ENCODE results near the gene MPC1. TPM values are rescaled to one million over a fixed set of nuclear protein-coding genes. Genes with fewer than 3 reads are reported as not detected.

The MPC1 gene
- total RNA-seq, 1 donor, result 33.8 TPM

GRCh38 chr6:166360243-166361076 lies 22.3 kb downstream of the MPC1 start:
- no peak overlapping the region for H3K4me3 ChIP-seq (ENCODE audit: low read depth, low read length)
- DNase-seq (ENCODE audit: low read depth), result peak; percentile 48

GRCh38 chr6:166355552-166355951 lies 27.2 kb downstream of the MPC1 start:
- no peak overlapping the region for H3K4me3 ChIP-seq (ENCODE audit: low read depth, low read length)
- TF ChIP-seq CTCF (IDR thresholded peaks at IDR 0.05; ENCODE audit: insufficient read depth, low read length), result no peak
- no peak for DNase-seq (ENCODE audit: low read depth)

More at GRCh38 chr6:166360243-166361076, 22.3 kb downstream of the MPC1 start:
- TF ChIP-seq CTCF (IDR thresholded peaks at IDR 0.05; ENCODE audit: insufficient read depth, low read length), result no peak

- no peak for DNase-seq (ENCODE audit: low read depth)
- TF ChIP-seq CTCF (IDR thresholded peaks at IDR 0.05; ENCODE audit: insufficient read depth, low read length), result no peak
- H3K4me3 ChIP-seq (ENCODE audit: low read depth, low read length), result no peak overlapping the region
These were observed 27.8 kb downstream of the MPC1 start for GRCh38 chr6:166354965-166355364.

GRCh38 chr6:166354143-166354542 lies 28.6 kb downstream of the MPC1 start:
- H3K4me3 ChIP-seq (ENCODE audit: low read depth, low read length), result no peak overlapping the region
- no peak for DNase-seq (ENCODE audit: low read depth)
- no peak for TF ChIP-seq CTCF (IDR thresholded peaks at IDR 0.05; ENCODE audit: insufficient read depth, low read length)

GRCh38 chr6:166353507-166353906 lies 29.2 kb downstream of the MPC1 start:
- no peak overlapping the region for H3K4me3 ChIP-seq (ENCODE audit: low read depth, low read length)
- TF ChIP-seq CTCF (IDR thresholded peaks at IDR 0.05; ENCODE audit: insufficient read depth, low read length), result no peak
- no peak for DNase-seq (ENCODE audit: low read depth)

GRCh38 chr6:166352923-166353322 lies 29.8 kb downstream of the MPC1 start:
- no peak for TF ChIP-seq CTCF (IDR thresholded peaks at IDR 0.05; ENCODE audit: insufficient read depth, low read length)
- no peak overlapping the region for H3K4me3 ChIP-seq (ENCODE audit: low read depth, low read length)
- DNase-seq (ENCODE audit: low read depth), result no peak
